Ectodermal cell (in vitro differentiated cells): ENCODE measurements around the gene CTSV.
"Not testable (repeated sequence)": the region's sequence is repeated elsewhere in the genome, so short reads cannot be mapped to it uniquely, and the experiment has no call there.

Source experiments
- H3K27ac ChIP-seq: 2 replicates; pipeline ENCODE4 v1.7.0; 2013; ENCODE audit warnings: mild to moderate bottlenecking, low read depth, low read length; ENCODE audit not compliant: insufficient read depth, poor library complexity, severe bottlenecking
- H3K27me3 ChIP-seq: 2 replicates; pipeline ENCODE4 v1.7.0; 2013; ENCODE audit warnings: mild to moderate bottlenecking, low read length; ENCODE audit not compliant: insufficient read depth, control insufficient read depth, poor library complexity, severe bottlenecking
- H3K36me3 ChIP-seq: one replicate; pipeline ENCODE4 v1.7.0; 2013; ENCODE audit warnings: low read length; ENCODE audit not compliant: control insufficient read depth, insufficient read depth
- H3K4me1 ChIP-seq: one replicate; pipeline ENCODE4 v1.7.0; 2013; ENCODE audit warnings: low read length; ENCODE audit not compliant: control insufficient read depth, insufficient read depth
- H3K4me3 ChIP-seq: 2 replicates; pipeline ENCODE4 v1.7.0; 2013; ENCODE audit warnings: low read depth, low read length, control low read depth; ENCODE audit not compliant: insufficient read depth
- H3K9me3 ChIP-seq: 2 replicates; pipeline ENCODE4 v1.7.0; 2013; ENCODE audit warnings: mild to moderate bottlenecking, low read length, moderate library complexity; ENCODE audit not compliant: control insufficient read depth
- WGBS, 2 experiments: methylation state at CpG; one replicate each; pipeline ENCODE4 v1.1.7; 2013; ENCODE audit warnings: missing lambda C conversion rate in 2 of 2; 5-methylcytosine and 5-hydroxymethylcytosine counted together

The CTSV gene

DNA sequence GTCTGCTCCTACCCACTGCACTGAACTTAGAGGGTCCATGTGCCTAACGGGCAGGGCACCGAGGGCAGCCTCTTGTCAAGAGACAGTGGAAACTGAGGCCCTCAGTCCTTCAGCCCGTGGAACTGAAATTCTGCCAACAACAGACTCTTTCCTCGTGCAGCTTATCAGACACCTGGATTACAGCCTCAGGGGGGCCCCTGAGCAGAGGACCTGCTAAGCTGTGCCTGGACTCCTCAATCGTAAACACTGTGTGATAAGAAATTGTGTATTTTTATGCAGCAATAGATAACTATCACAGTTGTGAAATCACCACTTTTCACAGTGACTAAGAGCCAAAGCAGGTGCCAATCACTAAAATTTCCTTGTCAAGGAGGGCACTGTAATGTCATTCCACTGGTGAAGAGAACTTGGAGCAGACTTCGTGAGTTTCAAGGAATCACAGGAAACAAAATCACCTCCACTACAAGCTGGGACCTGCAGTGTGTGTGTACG, 33.4 kb upstream of the CTSV start:
- Histone ChIP-seq H3K27ac (no peak overlapping the region), H3K27me3 (no peaks in the 10 kb centered on the region), H3K36me3 (no peaks in the 10 kb centered on the region), H3K4me3 (no peak overlapping the region), H3K9me3 (no peaks in the 10 kb centered on the region), H3K4me1 (no peaks in the 10 kb centered on the region)
- WGBS, 2 experiments = 89 to 90% methylated on average over 7 of the region's 7 CpGs

DNA sequence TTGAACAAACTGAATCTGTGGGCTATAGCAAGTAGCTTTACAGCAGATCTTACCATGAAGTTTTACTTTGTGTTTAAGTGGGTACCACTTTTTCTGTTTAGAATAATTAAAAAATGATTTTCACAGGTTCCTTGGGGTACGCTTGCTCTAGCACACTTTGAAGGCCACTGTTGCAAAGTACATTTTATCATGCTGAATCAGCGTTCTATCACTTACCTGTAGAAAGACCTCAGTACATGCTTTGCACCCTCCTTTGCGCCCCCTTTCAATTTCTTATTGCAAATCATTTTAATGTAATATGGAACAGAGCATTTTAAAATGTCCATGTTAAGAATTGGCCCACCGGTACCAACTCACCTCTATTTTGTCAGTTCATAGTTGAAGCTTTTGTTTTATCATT, 31.4 kb upstream of the CTSV start:
- H3K27ac ChIP-seq, H3K36me3 ChIP-seq, H3K4me3 ChIP-seq, H3K27me3 ChIP-seq, H3K4me1 ChIP-seq, H3K9me3 ChIP-seq: not testable (repeated sequence)
- 98 to 99% methylated on average over 2 to 3 of the region's 4 CpGs for whole genome bisulfite sequencing, 2 experiments

DNA sequence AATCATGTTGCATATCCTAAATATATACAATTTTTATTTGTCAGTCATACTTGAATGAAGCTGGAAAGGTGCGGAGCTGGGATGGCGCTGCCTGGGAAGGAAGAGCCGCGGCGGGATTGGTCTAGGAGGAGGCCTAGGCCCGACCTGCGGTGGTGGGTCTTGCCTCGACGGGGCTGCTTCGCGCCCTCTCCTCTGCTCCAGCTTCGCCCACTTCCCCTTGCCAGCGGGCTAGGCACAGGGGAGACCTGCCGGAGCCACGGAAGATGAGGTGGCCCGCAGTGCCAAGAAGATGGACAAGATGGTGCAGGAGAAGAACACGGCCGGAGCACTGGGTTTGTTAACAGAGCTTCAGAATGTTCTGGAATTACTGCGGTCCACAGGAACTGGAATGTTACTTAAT, 28.5 kb upstream of the CTSV start:
- H3K4me1 ChIP-seq = no peaks in the 10 kb centered on the region
- no peaks in the 10 kb centered on the region for H3K27me3 ChIP-seq
- 96 to 97% methylated on average over 19 of the region's 19 CpGs for whole genome bisulfite sequencing, 2 experiments
- H3K9me3 ChIP-seq = no peaks in the 10 kb centered on the region
- H3K4me3 ChIP-seq = no peak overlapping the region
- H3K36me3 ChIP-seq = no peaks in the 10 kb centered on the region
- H3K27ac ChIP-seq = no peak overlapping the region

DNA sequence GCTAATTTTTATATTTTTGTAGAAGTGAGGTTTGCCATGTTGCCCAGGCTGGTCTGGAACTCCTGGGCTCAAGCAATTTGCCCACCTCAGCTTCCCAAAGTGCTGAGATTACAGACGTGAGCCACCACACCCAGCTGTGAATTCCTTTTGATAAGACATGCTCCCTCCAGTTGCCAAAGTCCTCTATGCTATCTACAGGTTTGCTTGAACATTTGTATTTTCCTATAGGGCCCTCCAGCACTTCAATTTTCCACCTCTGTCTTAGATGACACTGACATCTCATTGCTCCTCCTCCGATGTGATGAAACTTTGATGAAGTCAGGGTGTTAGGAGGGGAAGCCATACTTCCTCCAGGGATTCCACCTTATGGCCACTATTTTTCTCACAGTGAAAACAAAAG, 25.2 kb upstream of the CTSV start:
- WGBS, 2 experiments = 70 to 88% methylated on average over 1 to 2 of the region's 2 CpGs
- no peaks in the 10 kb centered on the region for H3K4me1 ChIP-seq
- no peaks in the 10 kb centered on the region for H3K27me3 ChIP-seq
- H3K4me3 ChIP-seq = no peak overlapping the region
- no peaks in the 10 kb centered on the region for H3K36me3 ChIP-seq
- no peak overlapping the region for H3K27ac ChIP-seq
- H3K9me3 ChIP-seq = no peaks in the 10 kb centered on the region

DNA sequence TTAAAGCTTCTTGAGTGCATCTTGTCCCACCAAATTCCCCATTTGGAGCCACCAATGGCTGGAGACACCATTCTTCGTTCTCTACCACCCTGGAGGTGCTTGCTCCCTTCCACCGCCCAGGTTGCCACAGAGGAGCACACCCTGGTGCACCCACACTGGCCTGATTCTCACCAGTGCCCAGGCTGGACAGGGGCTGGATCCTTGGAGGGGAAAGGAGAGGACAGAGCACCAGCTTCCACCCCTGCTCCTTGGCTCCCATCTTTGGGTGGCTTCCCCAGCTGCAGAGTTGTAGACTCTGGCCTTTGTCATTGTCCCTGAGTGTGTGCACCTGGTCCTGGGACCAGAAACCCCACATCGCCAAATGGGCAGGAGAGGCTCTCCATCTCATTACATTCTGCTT, 21.9 kb upstream of the CTSV start:
- WGBS, 2 experiments = 96 to 97% methylated on average over 3 of the region's 3 CpGs
- no peaks in the 10 kb centered on the region for H3K9me3 ChIP-seq
- no peak overlapping the region for H3K4me3 ChIP-seq
- no peaks in the 10 kb centered on the region for H3K27me3 ChIP-seq
- no peaks in the 10 kb centered on the region for H3K4me1 ChIP-seq
- H3K27ac ChIP-seq = no peak overlapping the region
- H3K36me3 ChIP-seq = no peaks in the 10 kb centered on the region

DNA sequence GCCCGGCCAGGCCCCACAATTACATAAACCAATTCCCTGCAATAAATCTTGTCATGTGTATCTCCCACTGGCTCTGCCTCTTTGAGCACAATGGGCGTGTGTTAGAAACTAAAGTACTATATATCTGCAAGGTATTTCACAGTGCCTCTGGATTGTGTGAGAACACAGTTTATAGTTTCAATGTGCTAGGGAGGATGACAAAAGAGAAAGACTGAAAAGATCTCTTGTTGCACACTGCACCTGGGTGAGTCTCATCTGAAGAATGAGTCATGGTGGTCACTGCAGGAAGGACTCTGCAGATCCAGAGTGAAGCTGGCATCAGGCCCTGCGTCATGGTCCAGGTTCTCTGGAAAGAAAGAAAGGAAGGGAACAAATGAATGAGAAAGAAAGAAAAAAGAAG, 20.7 kb upstream of the CTSV start:
- H3K27ac ChIP-seq = no peak overlapping the region
- no peaks in the 10 kb centered on the region for H3K4me1 ChIP-seq
- H3K36me3 ChIP-seq = no peaks in the 10 kb centered on the region
- H3K4me3 ChIP-seq = no peak overlapping the region
- H3K9me3 ChIP-seq = no peaks in the 10 kb centered on the region
- 91 to 92% methylated on average over 3 of the region's 3 CpGs for WGBS, 2 experiments
- H3K27me3 ChIP-seq = no peaks in the 10 kb centered on the region

DNA sequence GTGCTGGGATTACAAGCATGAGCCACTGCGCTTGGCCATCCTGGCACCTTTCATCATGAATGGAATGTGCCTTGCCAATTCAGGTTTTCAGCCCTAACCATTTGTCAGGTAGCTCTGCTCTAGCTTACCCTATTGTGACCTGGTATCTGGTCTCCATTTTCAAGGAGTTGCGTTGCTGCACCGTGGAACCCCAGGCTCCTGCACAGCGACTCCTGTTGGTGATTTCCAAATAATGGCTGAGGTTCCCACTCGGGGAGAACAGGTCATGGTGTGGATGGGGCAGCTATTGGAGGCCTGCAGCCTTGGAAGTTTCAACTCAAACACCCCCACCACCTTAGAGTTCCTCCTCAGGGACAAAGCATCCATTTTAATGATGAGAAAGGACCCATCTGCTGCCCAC, 18.7 kb upstream of the CTSV start:
- H3K9me3 ChIP-seq = no peaks in the 10 kb centered on the region
- H3K27ac ChIP-seq = no peak overlapping the region
- H3K4me1 ChIP-seq = peaks cover 11% of the 10 kb centered on the region
- H3K4me3 ChIP-seq = no peak overlapping the region
- 96% methylated on average over 5 of the region's 5 CpGs for WGBS, 2 experiments
- H3K27me3 ChIP-seq = no peaks in the 10 kb centered on the region
- H3K36me3 ChIP-seq = no peaks in the 10 kb centered on the region

DNA sequence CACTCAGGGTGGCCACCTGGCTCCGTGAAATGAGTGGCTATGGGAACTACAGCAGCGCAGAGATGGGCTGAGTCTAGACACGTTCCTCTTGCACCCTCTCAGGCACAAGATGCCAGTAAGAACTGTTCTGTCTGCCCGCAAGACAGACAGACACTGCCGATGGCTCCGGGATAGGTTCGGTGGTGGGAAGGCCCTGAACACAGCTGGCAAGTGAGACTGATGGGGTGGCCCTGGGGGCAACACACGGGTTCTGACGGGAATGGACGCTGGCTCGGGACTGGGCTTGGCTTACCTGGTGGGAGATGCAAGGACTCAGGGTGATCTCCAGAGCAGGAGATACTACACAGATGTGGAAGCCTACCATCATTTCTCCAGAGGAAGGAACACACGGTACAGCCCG, 16.9 kb upstream of the CTSV start:
- H3K9me3 ChIP-seq, H3K36me3 ChIP-seq, H3K27me3 ChIP-seq, H3K4me3 ChIP-seq, H3K27ac ChIP-seq: not testable (repeated sequence)
- peaks cover 19% of the 10 kb centered on the region for H3K4me1 ChIP-seq
- WGBS, 2 experiments = 96% methylated on average over 11 of the region's 13 CpGs

DNA sequence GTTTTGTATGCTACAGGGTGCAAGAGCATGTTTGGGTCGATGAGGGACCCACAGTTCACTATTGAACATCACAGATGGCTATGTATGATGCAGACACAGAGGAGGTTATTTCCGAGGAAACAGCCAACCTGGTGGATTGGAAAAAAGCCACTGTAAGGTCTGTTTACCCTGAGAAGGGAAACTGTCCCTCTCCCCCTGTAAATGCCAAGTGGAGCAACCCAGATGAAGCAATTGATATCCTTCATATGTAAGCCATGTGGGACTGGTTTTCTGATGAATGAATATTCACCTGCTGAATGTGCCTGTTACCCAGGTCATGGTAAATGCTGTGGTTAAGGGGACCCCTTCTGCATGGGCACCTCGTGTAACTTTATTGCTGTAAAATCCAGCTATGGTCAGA, 14.8 kb upstream of the CTSV start:
- peaks cover 21% of the 10 kb centered on the region for H3K4me1 ChIP-seq
- WGBS, 2 experiments = 75 to 82% methylated on average over 3 of the region's 3 CpGs
- no peaks in the 10 kb centered on the region for H3K27me3 ChIP-seq
- H3K27ac ChIP-seq = no peak overlapping the region
- no peaks in the 10 kb centered on the region for H3K9me3 ChIP-seq
- no peak overlapping the region for H3K4me3 ChIP-seq
- no peaks in the 10 kb centered on the region for H3K36me3 ChIP-seq

DNA sequence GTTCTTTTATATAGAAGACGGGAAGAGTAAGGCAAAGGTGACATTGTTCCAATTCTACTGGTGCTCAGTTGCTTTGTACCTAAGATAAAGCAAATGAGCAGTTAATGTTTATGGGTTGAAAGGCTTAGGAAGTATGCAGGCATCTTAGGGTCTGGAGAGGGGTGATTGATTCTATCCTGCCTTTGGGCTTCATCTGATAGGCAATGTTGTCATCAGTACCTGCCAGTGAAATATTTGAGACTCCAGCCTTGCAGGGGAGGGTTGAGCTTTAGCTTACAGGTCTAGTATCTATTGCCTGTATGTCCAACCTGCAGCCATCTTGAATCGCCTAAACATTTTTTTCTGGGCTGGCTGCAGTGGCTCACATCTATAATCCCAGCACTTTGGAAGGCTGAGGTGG, 13.8 kb upstream of the CTSV start:
- 73 to 81% methylated on average over 2 of the region's 2 CpGs for WGBS, 2 experiments
- no peaks in the 10 kb centered on the region for H3K36me3 ChIP-seq
- H3K27ac ChIP-seq = peak overlapping the region; percentile 51
- no peaks in the 10 kb centered on the region for H3K27me3 ChIP-seq
- no peaks in the 10 kb centered on the region for H3K9me3 ChIP-seq
- peaks cover 21% of the 10 kb centered on the region for H3K4me1 ChIP-seq
- H3K4me3 ChIP-seq = no peak overlapping the region

DNA sequence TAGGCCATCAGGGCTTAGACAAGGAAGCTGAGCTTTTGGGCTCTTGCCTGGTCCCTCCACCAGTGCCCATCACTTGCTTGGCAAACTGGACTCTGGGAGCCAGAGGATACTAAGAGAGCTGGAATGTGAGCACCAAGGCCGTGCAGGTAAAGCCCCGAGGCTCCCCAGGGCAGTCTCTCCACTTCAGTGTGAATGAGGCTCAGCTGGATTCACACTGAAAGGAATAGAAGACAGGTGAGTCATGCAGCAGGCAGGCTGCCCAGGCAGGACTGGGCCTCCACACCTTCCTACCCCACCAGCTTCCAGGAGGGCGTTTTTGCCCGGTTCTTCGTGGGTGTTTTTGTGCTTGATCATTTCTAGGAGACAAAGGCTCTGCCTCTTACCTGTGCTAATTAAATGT, 7.3 kb upstream of the CTSV start:
- Histone ChIP-seq H3K27ac (no peak overlapping the region), H3K9me3 (peaks cover 2% of the 10 kb centered on the region), H3K4me1 (peaks cover 11% of the 10 kb centered on the region), H3K27me3 (no peaks in the 10 kb centered on the region), H3K4me3 (no peak overlapping the region), H3K36me3 (no peaks in the 10 kb centered on the region)
- 44 to 45% methylated on average over 5 of the region's 5 CpGs for WGBS, 2 experiments
